Liver (tissue), 3 donors: ENCODE results near the gene SRSF3.

Source experiments
- TF ChIP-seq, protein P1 (sequence below): IDR thresholded peaks from 2 replicates; pipeline ENCODE4 v1.6.1; 2016; ENCODE audit warnings: antibody characterized with exemption
- TF ChIP-seq, protein P2 (sequence below): fragments of 150-350 bp; IDR thresholded peaks from 2 replicates; pipeline ENCODE4 v1.5.1; 2017; ENCODE audit warnings: improper control_type of control experiment, low read depth, low read length; ENCODE audit not compliant: missing input control
- donor health status: healthy.
- donor health status: healthy.

DNA sequence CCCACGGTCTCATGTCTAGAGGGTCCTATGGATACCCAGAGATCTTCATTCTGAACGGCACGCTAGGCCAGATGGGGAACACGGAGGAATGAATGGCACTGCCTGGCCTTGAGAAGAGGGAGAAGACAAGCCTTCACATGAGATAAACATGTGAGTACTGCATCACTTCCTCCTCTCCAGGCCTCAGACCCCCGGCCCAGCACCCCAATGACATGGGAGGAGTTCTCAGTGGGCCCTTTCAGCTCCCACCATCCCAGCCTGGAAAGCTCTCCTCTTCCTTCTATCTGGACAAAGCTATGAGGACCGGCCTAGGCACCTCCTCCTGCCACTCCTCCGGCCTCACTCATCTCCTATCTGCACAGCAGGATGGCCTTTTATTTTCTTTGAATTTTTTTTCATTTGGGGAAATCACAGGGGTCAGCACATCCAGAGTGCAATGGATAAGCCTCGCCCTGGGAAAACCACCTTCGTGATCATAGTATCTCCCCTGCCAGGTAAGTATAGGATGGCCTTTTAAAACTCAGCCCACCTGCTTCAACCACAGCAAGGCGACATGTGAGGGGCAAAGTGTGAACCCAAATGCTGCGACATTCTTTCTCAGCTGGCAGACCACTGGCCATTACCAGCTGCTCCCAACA is 45.1 kb downstream of the SRSF3 start:
- TF ChIP-seq, protein P1, sequence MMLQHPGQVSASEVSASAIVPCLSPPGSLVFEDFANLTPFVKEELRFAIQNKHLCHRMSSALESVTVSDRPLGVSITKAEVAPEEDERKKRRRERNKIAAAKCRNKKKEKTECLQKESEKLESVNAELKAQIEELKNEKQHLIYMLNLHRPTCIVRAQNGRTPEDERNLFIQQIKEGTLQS: no peak
- TF ChIP-seq, protein P2, sequence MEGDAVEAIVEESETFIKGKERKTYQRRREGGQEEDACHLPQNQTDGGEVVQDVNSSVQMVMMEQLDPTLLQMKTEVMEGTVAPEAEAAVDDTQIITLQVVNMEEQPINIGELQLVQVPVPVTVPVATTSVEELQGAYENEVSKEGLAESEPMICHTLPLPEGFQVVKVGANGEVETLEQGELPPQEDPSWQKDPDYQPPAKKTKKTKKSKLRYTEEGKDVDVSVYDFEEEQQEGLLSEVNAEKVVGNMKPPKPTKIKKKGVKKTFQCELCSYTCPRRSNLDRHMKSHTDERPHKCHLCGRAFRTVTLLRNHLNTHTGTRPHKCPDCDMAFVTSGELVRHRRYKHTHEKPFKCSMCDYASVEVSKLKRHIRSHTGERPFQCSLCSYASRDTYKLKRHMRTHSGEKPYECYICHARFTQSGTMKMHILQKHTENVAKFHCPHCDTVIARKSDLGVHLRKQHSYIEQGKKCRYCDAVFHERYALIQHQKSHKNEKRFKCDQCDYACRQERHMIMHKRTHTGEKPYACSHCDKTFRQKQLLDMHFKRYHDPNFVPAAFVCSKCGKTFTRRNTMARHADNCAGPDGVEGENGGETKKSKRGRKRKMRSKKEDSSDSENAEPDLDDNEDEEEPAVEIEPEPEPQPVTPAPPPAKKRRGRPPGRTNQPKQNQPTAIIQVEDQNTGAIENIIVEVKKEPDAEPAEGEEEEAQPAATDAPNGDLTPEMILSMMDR: no peak
